HG02610 (cell line): ENCODE results near the gene KDM4C.
"Not testable (repeated sequence)": the region's sequence is repeated elsewhere in the genome, so short reads cannot be mapped to it uniquely, and the experiment has no call there.

Experiments
- ATAC-seq: cut with Tn5 transposase; IDR thresholded peaks from one replicate; pipeline ENCODE4 v1.9.1; 2021; ENCODE audit warnings: mild to moderate bottlenecking, moderate library complexity; ENCODE audit not compliant: unreplicated experiment

Gene KDM4C

DNA sequence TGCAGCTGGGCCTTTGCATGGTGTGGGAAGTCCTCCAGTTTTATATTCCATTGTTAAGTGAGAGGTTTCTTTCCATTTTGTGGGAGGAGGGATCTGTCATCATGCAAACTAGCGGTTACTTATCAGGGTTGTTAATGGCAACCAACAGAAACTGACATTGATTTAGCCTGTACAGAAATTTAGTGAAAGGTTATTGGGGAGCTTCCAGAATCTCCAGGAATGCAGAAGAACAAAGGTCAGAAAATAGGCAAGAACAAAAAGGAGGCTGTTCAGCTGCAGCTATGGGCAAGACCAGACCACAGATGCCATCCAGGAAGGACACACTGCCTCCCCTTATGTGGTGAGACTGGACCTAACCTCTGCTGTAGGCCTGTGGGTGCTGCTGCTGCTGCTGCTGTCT is 395.8 kb downstream of the KDM4C start:
- ATAC-seq = no peak

DNA sequence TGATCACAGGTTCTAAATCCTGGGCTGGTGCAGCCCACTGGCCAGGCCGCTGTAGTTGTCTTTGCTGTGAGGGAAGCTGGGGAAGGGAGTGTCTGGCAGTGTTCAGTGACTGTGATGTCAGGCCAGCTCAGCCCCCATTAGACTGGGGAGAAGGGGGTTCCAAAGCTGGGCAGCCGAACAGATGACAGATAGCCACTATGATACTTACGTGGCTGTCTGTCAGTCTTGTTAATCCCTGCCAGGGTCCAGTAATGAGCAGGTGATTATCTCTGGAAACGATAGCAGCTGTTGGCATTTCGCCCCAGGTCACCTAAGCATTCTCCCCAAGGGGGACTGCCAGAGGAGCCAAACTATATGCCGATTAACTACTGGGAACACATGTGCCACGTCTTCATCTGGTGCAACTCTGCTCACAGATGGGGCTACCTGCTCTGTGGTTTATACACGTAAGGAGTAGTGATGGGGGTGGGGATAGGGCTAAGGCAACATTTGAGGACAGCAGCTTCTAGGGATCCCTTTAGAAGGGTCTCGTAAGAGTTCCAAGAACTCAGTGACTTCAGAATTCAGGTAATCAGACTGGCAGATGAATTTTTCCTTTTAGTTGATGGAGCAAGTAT is 396.3 kb downstream of the KDM4C start:
- no peak for ATAC-seq

GRCh38 chr9:7154650-7155049 is 396.9 kb downstream of the KDM4C start:
- no peak for ATAC-seq

- ATAC-seq = no peak
Observed at GRCh38 chr9:7161469-7161868, 403.7 kb downstream of the KDM4C start.

- no peak for ATAC-seq
Observed at GRCh38 chr9:7163932-7164331, 406.2 kb downstream of the KDM4C start.

DNA sequence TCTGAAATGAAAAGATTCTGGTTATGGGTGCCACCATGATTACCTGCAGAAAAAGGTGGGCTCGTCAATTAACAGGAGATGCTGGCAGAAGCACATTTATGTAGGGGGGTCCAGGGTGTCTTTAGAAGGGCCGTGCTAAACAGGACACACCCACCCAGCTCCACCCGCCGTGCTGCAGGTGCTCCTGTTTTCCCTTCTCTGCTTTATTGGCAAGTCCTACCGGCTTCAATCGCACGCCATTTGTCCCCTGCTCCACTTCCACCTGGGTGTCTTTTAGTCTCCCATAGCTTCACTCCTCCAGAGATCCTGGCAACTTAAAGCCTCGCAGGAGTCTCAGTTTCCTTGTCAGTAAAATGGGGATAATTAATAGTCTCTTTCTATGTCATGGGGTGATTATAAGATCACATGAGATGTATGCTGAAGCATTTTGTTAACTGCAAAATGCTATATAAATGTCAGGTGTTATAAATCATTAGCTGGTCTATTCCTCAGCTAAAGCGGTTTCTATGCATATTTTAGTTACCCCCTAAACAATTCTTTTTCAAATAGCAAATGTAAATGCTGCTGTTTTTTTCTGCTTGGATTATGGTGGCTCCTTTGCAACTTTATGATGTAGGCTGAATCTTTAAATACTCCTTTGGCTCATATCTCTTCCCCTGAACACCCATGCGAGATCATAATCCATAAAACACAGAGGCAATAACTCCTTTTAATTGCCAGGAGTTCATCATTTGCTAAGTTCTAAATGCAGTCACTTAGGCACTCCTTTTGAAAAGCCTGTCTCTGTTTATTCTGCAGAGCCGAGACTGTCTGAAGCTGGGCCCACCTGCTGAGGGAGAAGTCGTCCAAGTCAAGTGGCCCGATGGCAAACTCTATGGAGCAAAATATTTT is 406.9 kb downstream of the KDM4C start:
- ATAC-seq = no peak

GRCh38 chr9:7165331-7165975 is 407.7 kb downstream of the KDM4C start:
- no peak for ATAC-seq

GRCh38 chr9:7166074-7166473 is 408.3 kb downstream of the KDM4C start:
- no peak for ATAC-seq

DNA sequence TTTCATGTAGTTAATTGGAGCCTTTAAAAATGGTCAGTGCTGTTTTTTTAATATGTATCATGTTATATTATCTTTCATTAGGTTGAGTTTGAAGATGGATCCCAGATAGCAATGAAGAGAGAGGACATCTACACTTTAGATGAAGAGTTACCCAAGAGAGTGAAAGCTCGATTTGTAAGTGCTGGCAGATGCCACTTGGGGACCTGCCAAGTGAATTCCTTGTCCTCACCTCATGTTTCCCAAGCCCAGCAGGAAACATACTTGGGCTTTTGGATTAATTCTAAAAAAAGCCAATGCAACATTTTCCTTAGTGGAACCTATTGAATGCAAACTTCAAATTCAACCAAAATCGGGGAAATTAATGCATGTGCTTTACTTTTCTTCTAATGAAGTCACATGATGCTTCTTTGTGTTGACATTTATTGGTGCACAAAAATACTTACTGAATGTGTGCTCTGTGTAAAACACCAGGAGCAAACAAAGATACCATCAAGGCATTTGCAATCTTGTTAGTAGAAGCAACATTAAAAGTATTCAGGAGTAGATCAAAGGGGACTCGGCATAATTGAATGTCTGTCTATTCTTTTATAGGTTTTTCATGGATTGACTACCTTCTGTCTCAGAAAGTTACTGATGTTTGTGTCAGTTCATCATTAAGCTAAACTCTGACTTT is 412.1 kb downstream of the KDM4C start:
- ATAC-seq = no peak

DNA sequence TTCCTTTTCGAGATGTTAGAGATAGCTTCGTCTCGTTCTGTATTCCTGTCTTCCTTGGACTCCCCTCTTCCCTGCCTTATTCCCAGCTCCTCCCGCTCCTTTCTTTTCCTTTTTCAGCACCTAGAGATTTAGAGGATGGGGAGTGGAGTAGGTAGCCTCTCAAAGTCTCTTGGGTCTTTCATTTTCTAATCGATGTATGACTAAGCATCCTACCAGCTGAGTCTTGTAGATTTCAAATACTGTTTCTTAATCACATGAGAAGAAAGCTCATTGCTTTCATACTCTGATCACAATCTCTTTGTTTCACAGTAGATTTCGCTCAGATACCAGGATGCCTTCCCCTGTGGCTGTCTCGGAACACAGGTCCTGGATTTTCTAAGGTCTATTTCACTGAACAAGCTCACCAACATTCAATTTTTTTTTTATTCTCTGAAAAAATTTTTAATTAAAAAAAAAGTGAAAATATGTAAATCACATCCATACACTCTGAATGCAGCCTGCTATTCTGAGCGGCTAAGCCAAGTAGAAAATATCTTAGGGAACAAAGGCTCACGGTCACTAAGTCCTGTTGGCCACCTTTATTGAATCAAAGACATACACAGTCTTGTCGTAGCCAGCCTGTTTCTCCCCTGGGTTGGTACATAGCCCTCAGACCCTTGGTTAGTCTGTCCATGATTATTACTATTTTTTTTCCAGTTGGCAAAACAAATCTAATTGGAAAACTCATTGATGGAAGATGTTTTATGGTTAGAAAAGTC is 413.8 kb downstream of the KDM4C start:
- no peak for ATAC-seq

DNA sequence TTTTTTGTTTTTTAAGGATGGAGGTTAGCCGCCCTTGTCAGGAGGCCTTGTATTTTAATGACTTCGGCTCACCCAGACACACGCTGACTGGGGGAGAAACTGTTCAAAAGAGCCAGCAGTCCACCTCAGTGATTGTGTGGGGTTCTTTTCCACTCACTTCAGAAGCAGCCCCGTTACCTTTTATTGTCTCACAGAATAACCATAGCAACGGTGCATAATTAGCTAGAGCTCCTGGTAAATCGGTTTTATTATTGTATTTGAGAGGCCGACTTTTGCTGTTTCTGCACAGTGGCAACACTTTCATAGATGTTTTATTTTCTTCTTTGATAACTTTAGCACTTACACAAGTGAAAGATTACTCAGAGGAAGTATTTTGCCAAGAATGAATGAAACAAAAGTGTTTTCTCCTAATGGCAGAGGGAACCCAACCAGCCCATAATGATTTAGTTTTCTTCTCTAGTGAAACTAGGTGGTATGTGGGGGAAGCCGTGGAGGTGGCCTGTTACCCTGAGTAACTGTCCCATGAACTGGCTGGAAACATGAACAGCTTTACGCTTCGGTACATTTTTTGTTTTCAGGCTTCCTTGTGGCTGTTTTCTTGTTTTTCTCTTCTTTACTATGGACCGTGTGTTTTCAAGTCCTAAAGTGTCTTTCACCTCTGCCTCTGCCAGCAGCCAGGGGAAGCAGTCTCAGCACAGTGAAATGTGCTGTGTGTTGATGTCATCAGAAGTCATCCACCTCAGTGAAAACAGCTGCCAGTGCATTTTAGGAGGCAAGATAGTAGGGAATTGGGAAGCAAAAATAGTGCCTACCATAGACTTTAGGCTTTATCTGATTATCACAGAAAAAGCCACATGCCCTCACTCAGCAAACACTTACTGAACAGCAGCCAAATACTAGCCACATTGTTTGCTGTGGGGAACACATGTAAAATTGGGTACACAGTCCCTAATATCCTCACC is 414.7 kb downstream of the KDM4C start:
- ATAC-seq = peak; percentile 65

DNA sequence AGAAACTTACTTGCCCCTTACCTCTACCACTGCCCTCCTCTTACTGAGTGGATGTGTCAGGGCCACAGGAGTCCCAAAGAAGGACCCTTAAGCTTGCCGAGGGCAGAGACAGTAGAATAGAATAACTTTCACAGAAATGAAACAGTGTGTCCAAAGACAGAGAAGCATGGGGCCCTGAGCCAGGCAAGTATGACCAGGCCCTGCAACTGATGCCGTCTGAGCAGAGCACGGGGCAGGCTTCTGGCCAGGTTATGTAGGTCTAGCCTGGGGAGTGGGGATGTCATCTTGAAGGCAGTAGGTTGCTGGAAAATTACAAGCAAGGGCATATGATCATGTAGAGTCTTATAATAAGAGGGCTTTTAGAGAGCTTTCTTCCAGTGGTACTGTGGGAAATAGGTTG is 415.4 kb downstream of the KDM4C start:
- no peak for ATAC-seq

DNA sequence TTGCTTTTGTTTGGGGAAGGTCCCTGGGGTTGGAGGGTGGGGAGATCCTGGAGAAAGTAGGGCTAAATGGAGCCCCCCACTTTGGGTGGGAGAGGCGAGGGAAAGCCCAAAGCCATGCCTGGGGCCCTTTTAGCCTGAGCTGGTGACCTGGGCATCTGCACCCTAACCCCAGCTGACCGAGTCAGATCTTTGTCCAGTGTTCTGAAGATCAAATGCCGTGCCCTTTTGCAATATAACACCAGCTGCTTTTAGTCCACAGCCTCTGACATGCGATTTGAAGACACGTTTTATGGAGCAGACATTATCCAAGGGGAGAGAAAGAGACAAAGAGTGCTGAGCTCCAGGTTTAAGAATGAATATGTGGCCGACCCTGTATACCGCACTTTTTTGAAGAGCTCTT is 416.5 kb downstream of the KDM4C start:
- ATAC-seq = no peak

DNA sequence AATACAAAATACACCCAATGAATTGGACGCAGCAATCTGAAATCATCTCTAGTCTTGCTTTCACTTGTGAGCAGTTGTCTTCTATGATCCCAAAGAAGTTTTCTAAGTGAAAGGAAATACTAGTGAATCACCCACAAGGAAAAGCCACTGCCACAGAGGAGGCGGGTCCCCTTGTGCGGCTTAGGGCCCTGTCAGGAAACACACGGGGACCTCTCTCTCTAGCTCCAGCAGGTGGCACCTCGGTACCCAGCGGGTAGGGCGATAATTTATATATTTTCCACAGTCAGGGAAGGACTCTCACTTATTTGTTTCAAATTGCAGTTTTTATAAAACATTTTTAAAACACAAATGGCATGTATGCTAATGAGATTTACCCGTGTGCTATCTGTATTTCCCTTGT is 417.1 kb downstream of the KDM4C start:
- no peak for ATAC-seq

GRCh38 chr9:7176561-7176960 is 418.8 kb downstream of the KDM4C start:
- ATAC-seq = no peak

DNA sequence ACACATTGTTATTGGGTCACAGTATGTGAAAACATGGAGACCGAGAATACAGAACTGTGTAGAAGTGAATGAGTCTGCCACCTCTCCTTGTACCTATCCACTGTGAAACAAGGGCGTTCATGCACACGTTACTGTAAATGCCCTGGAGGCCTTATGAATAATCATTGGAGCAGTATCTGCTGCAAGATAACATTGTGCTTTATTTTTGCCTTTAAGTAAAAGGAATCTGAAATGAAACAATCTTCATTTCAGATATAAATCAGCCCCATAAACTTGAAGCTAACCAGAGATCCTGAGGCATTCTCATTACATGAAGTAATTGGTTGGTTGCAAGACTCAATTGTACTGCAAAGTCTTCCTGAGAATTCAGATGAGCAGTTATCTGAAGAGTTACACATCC is 419.6 kb downstream of the KDM4C start:
- ATAC-seq = no peak

DNA sequence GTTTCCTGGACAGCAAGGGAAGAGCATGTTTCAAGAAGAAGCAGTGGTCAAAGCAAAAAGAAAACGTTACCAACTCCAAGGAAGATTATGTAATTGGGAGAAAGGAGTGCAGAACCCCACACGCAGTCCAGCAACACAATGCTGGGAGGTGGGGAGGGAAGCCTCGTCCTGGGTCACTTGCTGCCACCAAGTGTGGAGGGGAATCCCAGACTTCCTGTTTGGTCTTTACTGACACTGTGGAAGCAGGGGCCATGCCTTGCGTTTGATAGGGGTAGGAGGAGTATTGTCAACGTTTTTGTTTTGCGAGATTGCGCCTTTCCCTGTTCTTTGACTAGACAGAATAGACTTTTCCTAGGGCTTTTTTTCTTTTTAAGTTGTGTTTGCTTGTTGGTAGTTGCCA is 421.0 kb downstream of the KDM4C start:
- ATAC-seq = peak; percentile 49

- no peak for ATAC-seq
Observed at GRCh38 chr9:7180247-7180646, 422.5 kb downstream of the KDM4C start.

DNA sequence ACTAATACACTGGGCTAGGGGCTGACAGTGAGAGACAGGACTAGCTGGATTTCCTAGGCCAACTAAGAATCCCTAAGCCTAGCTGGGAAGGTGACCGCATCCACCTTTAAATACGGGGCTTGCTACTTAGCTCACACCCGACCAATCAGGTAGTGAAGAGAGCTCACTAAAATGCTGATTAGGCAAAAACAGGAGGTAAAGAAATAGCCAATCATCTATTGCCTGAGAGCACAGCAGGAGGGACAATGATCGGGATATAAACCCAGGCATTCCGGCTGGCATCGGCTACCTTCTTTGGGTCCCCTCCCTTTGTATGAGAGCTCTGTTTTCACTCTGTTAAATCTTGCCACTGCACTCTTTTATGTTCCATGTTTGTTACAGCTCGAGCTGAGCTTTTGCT is 425.4 kb downstream of the KDM4C start:
- ATAC-seq = not testable (repeated sequence)

- ATAC-seq = no peak
Observed at GRCh38 chr9:7185612-7186011, 427.8 kb downstream of the KDM4C start.
